Activated CD4-positive, alpha-beta T cell treated with anti-CD3 and anti-CD28 coated beads, Interleukin-2, Interleukin-6, amounts not matched to agents 100 ng/mL and 50 ng/mL, durations not matched to agents 16 hours and 8 hours (primary cell): ENCODE measurements around the gene KCNIP1.

Experiments used
- DNase-seq: peaks from one replicate; pipeline ENCODE4 v3.0.0-alpha.2; 2020

KCNIP1 gene

GRCh38 chr5:170655476-170655875 is 151.7 kb downstream of the KCNIP1 start:
- no peak for DNase-seq

- DNase-seq, result no peak
Measured at GRCh38 chr5:170655920-170656319, 152.1 kb downstream of the KCNIP1 start.

GRCh38 chr5:170656346-170656745 is 152.5 kb downstream of the KCNIP1 start:
- DNase-seq, result no peak

GRCh38 chr5:170660531-170660930 is 156.7 kb downstream of the KCNIP1 start:
- DNase-seq, result no peak

GRCh38 chr5:170662966-170663365 is 159.1 kb downstream of the KCNIP1 start:
- no peak for DNase-seq

GRCh38 chr5:170678811-170679210 is 175.0 kb downstream of the KCNIP1 start:
- no peak for DNase-seq

- DNase-seq, result peak; percentile 71
Measured at GRCh38 chr5:170681013-170681433, 177.2 kb downstream of the KCNIP1 start.

- no peak for DNase-seq
Measured at GRCh38 chr5:170691657-170692056, 187.8 kb downstream of the KCNIP1 start.

GRCh38 chr5:170693701-170694100 is 189.9 kb downstream of the KCNIP1 start:
- no peak for DNase-seq

GRCh38 chr5:170694911-170695310 is 191.1 kb downstream of the KCNIP1 start:
- no peak for DNase-seq

- no peak for DNase-seq
Measured at GRCh38 chr5:170697031-170697430, 193.2 kb downstream of the KCNIP1 start.

GRCh38 chr5:170700503-170700902 is 196.7 kb downstream of the KCNIP1 start:
- DNase-seq, result no peak

- no peak for DNase-seq
Measured at GRCh38 chr5:170701334-170701733, 197.5 kb downstream of the KCNIP1 start.

GRCh38 chr5:170704417-170705192 is 200.8 kb downstream of the KCNIP1 start:
- DNase-seq, result no peak

- no peak for DNase-seq
Measured at GRCh38 chr5:170709640-170710039, 205.8 kb downstream of the KCNIP1 start.

- DNase-seq, result no peak
Measured at GRCh38 chr5:170711300-170711699, 207.5 kb downstream of the KCNIP1 start.

GRCh38 chr5:170715141-170715540 is 211.3 kb downstream of the KCNIP1 start:
- DNase-seq, result no peak

GRCh38 chr5:170716396-170716795 is 212.6 kb downstream of the KCNIP1 start:
- no peak for DNase-seq

- DNase-seq, result no peak
Measured at GRCh38 chr5:170719551-170719950, 215.7 kb downstream of the KCNIP1 start.

GRCh38 chr5:170720179-170720578 is 216.4 kb downstream of the KCNIP1 start:
- no peak for DNase-seq

GRCh38 chr5:170720984-170721383 is 217.2 kb downstream of the KCNIP1 start:
- no peak for DNase-seq

GRCh38 chr5:170721681-170722080 is 217.9 kb downstream of the KCNIP1 start:
- no peak for DNase-seq

GRCh38 chr5:170722316-170722715 is 218.5 kb downstream of the KCNIP1 start:
- DNase-seq, result no peak

- peak; percentile 3 for DNase-seq
Measured at GRCh38 chr5:170731052-170731451, 227.2 kb downstream of the KCNIP1 start.

GRCh38 chr5:170732685-170733084 is 228.9 kb downstream of the KCNIP1 start:
- no peak for DNase-seq
